Measurements from ENCODE around the gene CERS6.

The CERS6 gene

GRCh38 chr2:168596881-168597655 is 141.0 kb downstream of the CERS6 start:
- ATAC-seq: no peak
- TF ChIP-seq ARNTL (CRISPR knock-in tag; IDR thresholded peaks at IDR 0.05; ENCODE audit: borderline replicate concordance, low read depth) (no peak), RARB (CRISPR knock-in tag; IDR thresholded peaks at IDR 0.05) (no peak), PATZ1 (CRISPR knock-in tag; IDR thresholded peaks at IDR 0.05; ENCODE audit: borderline replicate concordance) (no peak), TOX (CRISPR knock-in tag; IDR thresholded peaks at IDR 0.05; ENCODE audit: borderline replicate concordance) (no peak), PPARA (CRISPR knock-in tag; IDR thresholded peaks at IDR 0.05; ENCODE audit: borderline replicate concordance) (no peak), TCF4 (CRISPR knock-in tag; IDR thresholded peaks at IDR 0.05; ENCODE audit: borderline replicate concordance) (no peak)

DNA sequence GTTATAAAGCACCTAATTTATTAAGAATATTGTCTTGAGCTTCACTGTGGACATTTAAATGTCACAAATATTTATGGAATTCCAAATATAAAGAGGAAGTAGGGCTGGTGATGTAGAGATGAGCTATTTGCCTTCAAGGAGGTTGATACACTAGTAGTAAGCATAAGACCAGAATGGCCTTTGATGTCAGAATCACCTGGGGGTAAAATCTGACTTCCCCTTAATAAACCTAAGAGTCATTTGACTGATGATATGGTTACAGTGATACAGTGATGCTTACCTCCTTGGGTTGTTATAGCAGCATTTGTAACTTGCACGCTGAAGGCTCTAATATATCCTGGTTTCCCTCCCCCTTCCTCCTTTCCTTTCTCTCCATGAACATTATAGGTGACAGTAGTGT is 143.7 kb downstream of the CERS6 start:
- ATAC-seq: no peak
- no peak for TF ChIP-seq ZC3H10 (CRISPR knock-in tag; IDR thresholded peaks at IDR 0.05)
- no peak for TF ChIP-seq ZNF8 (CRISPR knock-in tag; IDR thresholded peaks at IDR 0.05)
- no peak for TF ChIP-seq RARB (CRISPR knock-in tag; IDR thresholded peaks at IDR 0.05)
- TF ChIP-seq ISL1 (CRISPR knock-in tag; IDR thresholded peaks at IDR 0.05): no peak
- no peak for TF ChIP-seq TCF4 (CRISPR knock-in tag; IDR thresholded peaks at IDR 0.05; ENCODE audit: borderline replicate concordance)
- no peak for TF ChIP-seq PATZ1 (CRISPR knock-in tag; IDR thresholded peaks at IDR 0.05; ENCODE audit: borderline replicate concordance)
- TF ChIP-seq BACH2 (CRISPR knock-in tag; IDR thresholded peaks at IDR 0.05; ENCODE audit: borderline replicate concordance): no peak
- TF ChIP-seq CSDC2 (CRISPR knock-in tag; IDR thresholded peaks at IDR 0.05): no peak
- TF ChIP-seq ZNF70 (CRISPR knock-in tag; IDR thresholded peaks at IDR 0.05): no peak
- TF ChIP-seq, protein P1, sequence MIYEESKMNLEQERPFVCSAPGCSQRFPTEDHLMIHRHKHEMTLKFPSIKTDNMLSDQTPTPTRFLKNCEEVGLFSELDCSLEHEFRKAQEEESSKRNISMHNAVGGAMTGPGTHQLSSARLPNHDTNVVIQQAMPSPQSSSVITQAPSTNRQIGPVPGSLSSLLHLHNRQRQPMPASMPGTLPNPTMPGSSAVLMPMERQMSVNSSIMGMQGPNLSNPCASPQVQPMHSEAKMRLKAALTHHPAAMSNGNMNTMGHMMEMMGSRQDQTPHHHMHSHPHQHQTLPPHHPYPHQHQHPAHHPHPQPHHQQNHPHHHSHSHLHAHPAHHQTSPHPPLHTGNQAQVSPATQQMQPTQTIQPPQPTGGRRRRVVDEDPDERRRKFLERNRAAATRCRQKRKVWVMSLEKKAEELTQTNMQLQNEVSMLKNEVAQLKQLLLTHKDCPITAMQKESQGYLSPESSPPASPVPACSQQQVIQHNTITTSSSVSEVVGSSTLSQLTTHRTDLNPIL (CRISPR knock-in tag; IDR thresholded peaks at IDR 0.05; ENCODE audit: low read depth): no peak
- no peak for TF ChIP-seq GLIS3 (CRISPR knock-in tag; IDR thresholded peaks at IDR 0.05)
- TF ChIP-seq SNAI2 (CRISPR knock-in tag; IDR thresholded peaks at IDR 0.05): no peak
- no peak for TF ChIP-seq ZNF565 (CRISPR knock-in tag; conservative IDR thresholded peaks at IDR 0.05; ENCODE audit: low read depth)
- TF ChIP-seq PPARA (CRISPR knock-in tag; IDR thresholded peaks at IDR 0.05; ENCODE audit: borderline replicate concordance): no peak
- no peak for TF ChIP-seq ESRRG (CRISPR knock-in tag; IDR thresholded peaks at IDR 0.05)

- no peak for TF ChIP-seq ISL1 (CRISPR knock-in tag; IDR thresholded peaks at IDR 0.05)
- TF ChIP-seq, protein P2, sequence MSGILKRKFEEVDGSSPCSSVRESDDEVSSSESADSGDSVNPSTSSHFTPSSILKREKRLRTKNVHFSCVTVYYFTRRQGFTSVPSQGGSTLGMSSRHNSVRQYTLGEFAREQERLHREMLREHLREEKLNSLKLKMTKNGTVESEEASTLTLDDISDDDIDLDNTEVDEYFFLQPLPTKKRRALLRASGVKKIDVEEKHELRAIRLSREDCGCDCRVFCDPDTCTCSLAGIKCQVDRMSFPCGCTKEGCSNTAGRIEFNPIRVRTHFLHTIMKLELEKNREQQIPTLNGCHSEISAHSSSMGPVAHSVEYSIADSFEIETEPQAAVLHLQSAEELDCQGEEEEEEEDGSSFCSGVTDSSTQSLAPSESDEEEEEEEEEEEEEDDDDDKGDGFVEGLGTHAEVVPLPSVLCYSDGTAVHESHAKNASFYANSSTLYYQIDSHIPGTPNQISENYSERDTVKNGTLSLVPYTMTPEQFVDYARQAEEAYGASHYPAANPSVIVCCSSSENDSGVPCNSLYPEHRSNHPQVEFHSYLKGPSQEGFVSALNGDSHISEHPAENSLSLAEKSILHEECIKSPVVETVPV (CRISPR knock-in tag; IDR thresholded peaks at IDR 0.05): no peak
- no peak for ATAC-seq
Observed at GRCh38 chr2:168600949-168601348, 144.9 kb downstream of the CERS6 start.

DNA sequence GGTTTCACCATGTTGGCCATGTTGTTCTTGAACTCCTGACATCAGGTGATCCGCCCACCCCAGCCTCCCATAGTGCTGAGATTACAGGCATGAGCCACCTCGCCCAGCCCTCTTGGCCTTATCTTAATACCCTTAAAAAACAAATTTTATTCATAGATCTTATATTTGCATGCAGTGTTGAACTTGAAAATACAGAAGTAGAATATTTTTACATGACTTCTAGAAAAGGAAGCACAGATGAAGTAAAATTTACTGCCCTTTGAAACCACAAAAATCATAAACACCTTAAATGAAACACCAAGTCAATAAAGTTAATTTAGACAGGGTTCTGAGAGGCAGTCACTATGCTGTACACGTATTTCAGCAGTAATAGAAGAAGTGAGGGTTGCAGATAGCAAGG is 145.7 kb downstream of the CERS6 start:
- ATAC-seq: no peak
- TF ChIP-seq CSDC2 (CRISPR knock-in tag; IDR thresholded peaks at IDR 0.05) (no peak), PPARA (CRISPR knock-in tag; IDR thresholded peaks at IDR 0.05; ENCODE audit: borderline replicate concordance) (no peak), TSHZ2 (CRISPR knock-in tag; IDR thresholded peaks at IDR 0.05) (no peak), GLIS3 (CRISPR knock-in tag; IDR thresholded peaks at IDR 0.05) (no peak), ZNF70 (CRISPR knock-in tag; IDR thresholded peaks at IDR 0.05) (no peak), ISL1 (CRISPR knock-in tag; IDR thresholded peaks at IDR 0.05) (no peak), TOX (CRISPR knock-in tag; IDR thresholded peaks at IDR 0.05; ENCODE audit: borderline replicate concordance) (no peak), ESRRG (CRISPR knock-in tag; IDR thresholded peaks at IDR 0.05) (no peak), ZFP30 (CRISPR knock-in tag; IDR thresholded peaks at IDR 0.05) (no peak)
- TF ChIP-seq, protein P1 (CRISPR knock-in tag; IDR thresholded peaks at IDR 0.05; ENCODE audit: low read depth): no peak
- TF ChIP-seq, protein P2 (CRISPR knock-in tag; IDR thresholded peaks at IDR 0.05): no peak
